K562 (cell line): ENCODE results near the gene ANKRD60. TPM values are rescaled to one million over a fixed set of nuclear protein-coding genes. Genes with fewer than 3 reads are reported as not detected.

ENCODE experiments used
- CC2D1A ChIP-seq: fragments of 450-650 bp; IDR thresholded peaks from 2 replicates; pipeline ENCODE4 v1.6.1; 2017; ENCODE audit warnings: mild to moderate bottlenecking
- CGGBP1 ChIP-seq: fragments of 250-450 bp; sonication (Bioruptor Pico); IDR thresholded peaks from 2 replicates; pipeline ENCODE4 v1.9.0; 2021; ENCODE audit warnings: mild to moderate bottlenecking
- FOXK1 ChIP-seq: sonication (generic); formaldehyde crosslinking; IDR thresholded peaks from 2 replicates; pipeline ENCODE4 v1.8.0; 2022; ENCODE audit warnings: missing genetic modification reagents, mild to moderate bottlenecking, borderline replicate concordance
- MCM7 ChIP-seq, 2 experiments: fragments of 450-650 bp; IDR thresholded peaks; 2 replicates each; pipeline ENCODE4 v1.6.1; 2016 to 2018
- MTA2 ChIP-seq: fragments of 450-650 bp; IDR thresholded peaks from 2 replicates; pipeline ENCODE4 v1.6.1; 2016; ENCODE audit warnings: low read depth
- MYC ChIP-seq, 2 experiments: fragments of 250-450 bp in 1 of 2; sonication (Bioruptor Pico) in 1 of 2; IDR thresholded peaks; 2 replicates each; pipeline versions ENCODE4 v1.5.1 to v1.6.1; 2012 to 2021; ENCODE audit warnings: low read depth in 2 of 2, borderline replicate concordance in 1 of 2, improper control_type of control experiment in 1 of 2, low read length in 1 of 2, mild to moderate bottlenecking in 1 of 2, moderate library complexity in 1 of 2
- RNF219 ChIP-seq: fragments of 250-450 bp; sonication (Bioruptor Pico); IDR thresholded peaks from 2 replicates; pipeline ENCODE4 v1.5.0; 2022; ENCODE audit warnings: mild to moderate bottlenecking
- SMAD2 ChIP-seq: fragments of 150-350 bp; IDR thresholded peaks from 2 replicates; pipeline ENCODE4 v1.6.1; 2014; ENCODE audit warnings: low read depth, mild to moderate bottlenecking, low read length
- TCF7 ChIP-seq: sonication (generic); IDR thresholded peaks from 2 replicates; pipeline ENCODE4 v1.6.1; 2016; ENCODE audit warnings: antibody characterized with exemption, borderline replicate concordance
- TSC22D4 ChIP-seq: fragments of 450-650 bp; IDR thresholded peaks from 2 replicates; pipeline ENCODE4 v1.6.1; 2016; ENCODE audit warnings: missing genetic modification characterization, missing biosample characterization, control low read depth
- ZBTB8A ChIP-seq: fragments of 450-650 bp; IDR thresholded peaks from 2 replicates; pipeline ENCODE4 v1.6.1; 2018; ENCODE audit warnings: mild to moderate bottlenecking, moderate library complexity; ENCODE audit not compliant: partially characterized antibody
- ZFP30 ChIP-seq: fragments of 250-450 bp; sonication (Bioruptor Pico); IDR thresholded peaks from 2 replicates; pipeline ENCODE4 v1.8.0; 2022; ENCODE audit warnings: moderate library complexity, mild to moderate bottlenecking, inconsistent platforms, borderline replicate concordance
- ZFPM2 ChIP-seq: fragments of 250-450 bp; sonication (Bioruptor Pico); IDR thresholded peaks from 2 replicates; pipeline ENCODE4 v1.5.1; 2022; ENCODE audit warnings: mild to moderate bottlenecking
- ZNF699 ChIP-seq: fragments of 250-450 bp; sonication (Bioruptor Pico); IDR thresholded peaks from 2 replicates; pipeline ENCODE4 v1.8.0; 2021; ENCODE audit warnings: mild to moderate bottlenecking, moderate library complexity; ENCODE audit not compliant: insufficient replicate concordance
- ZSCAN32 ChIP-seq: fragments of 450-650 bp; formaldehyde crosslinking; IDR thresholded peaks from 2 replicates; pipeline ENCODE4 v1.4.0; 2020; ENCODE audit warnings: mild to moderate bottlenecking, moderate library complexity
- polyA plus RNA-seq, 8 experiments: library from polyadenylated mRNA; depleted of rRNA in 4 of 8; stranded (reverse) in 5 of 8; unstranded in 3 of 8; fragments of >200 nt; fragmentation: Nextera tagmentation in 2 of 8; fragmentation: Illumina TruSeq in 1 of 8; extraction: Ambion mirVana in 2 of 8; extraction: Trizol in 1 of 8; gene quantifications; 2 replicates each; pipeline versions ENCODE4 v1.2.1 to v1.2.3, GENCODE V29; 2011 to 2014; ENCODE audit warnings: inconsistent platforms in 1 of 8, missing spikeins in 1 of 8
- total RNA-seq, 7 experiments: library from RNA; depleted of rRNA in 6 of 7; stranded (reverse); fragments of >200 nt in 6 of 7; fragmentation: Illumina TruSeq in 2 of 7; extraction: Trizol in 2 of 7; gene quantifications; 2 replicates each; pipeline versions ENCODE4 v1.2.1 to v1.2.3, GENCODE V29; 2011 to 2021; ENCODE audit warnings: low replicate concordance in 1 of 7
- TF ChIP-seq, protein P1 (sequence below): fragments of 450-650 bp; formaldehyde crosslinking; IDR thresholded peaks from 2 replicates; pipeline ENCODE4 v1.4.0; 2020; ENCODE audit warnings: mild to moderate bottlenecking, moderate library complexity
- TF ChIP-seq, protein P2 (sequence below), 2 experiments: IDR thresholded peaks; 2 replicates each; pipeline ENCODE4 v1.6.1; 2012; ENCODE audit warnings: improper control_type of control experiment in 2 of 2, low read depth in 2 of 2, low read length in 2 of 2, borderline replicate concordance in 1 of 2
- TF ChIP-seq, protein P3 (sequence below): IDR thresholded peaks from 2 replicates; pipeline ENCODE4 v1.6.1; 2016; ENCODE audit warnings: missing genetic modification characterization, missing compliant biosample characterization

ANKRD60 gene
- total and polyA plus RNA-seq, 9 of the 15 experiments (the other 6 are each of a cell fraction or from before 2014, with no cell fraction given), result not detected

GRCh38 chr20:58251979-58252591 is 23.6 kb upstream of the ANKRD60 start (continued):
- TF ChIP-seq, protein P1, sequence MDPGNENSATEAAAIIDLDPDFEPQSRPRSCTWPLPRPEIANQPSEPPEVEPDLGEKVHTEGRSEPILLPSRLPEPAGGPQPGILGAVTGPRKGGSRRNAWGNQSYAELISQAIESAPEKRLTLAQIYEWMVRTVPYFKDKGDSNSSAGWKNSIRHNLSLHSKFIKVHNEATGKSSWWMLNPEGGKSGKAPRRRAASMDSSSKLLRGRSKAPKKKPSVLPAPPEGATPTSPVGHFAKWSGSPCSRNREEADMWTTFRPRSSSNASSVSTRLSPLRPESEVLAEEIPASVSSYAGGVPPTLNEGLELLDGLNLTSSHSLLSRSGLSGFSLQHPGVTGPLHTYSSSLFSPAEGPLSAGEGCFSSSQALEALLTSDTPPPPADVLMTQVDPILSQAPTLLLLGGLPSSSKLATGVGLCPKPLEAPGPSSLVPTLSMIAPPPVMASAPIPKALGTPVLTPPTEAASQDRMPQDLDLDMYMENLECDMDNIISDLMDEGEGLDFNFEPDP (CRISPR knock-in tag), result peak; percentile 89
- TF ChIP-seq TCF7 (no peak), RNF219 (CRISPR knock-in tag) (no peak; the same call in 1 of the 2 replicates), MCM7 (IDR thresholded peaks at IDR 0.05) (0 out of 4 replicates have a peak, but pooled peaks of 1 of the 2 experiments have one; percentile 49), ZNF699 (no peak), CGGBP1 (CRISPR knock-in tag) (no peak), FOXK1 (CRISPR knock-in tag) (no peak), TSC22D4 (tag) (no peak), MYC (IDR thresholded peaks at IDR 0.05; ENCODE audit: low read depth, low read length) (0 out of 2 replicates have a peak, but pooled peaks have one; percentile 30), MYC (CRISPR knock-in tag; IDR thresholded peaks at IDR 0.05; ENCODE audit: borderline replicate concordance, low read depth) (peak; percentile 90; the same call in 1 of the 2 replicates), ZBTB8A (no peak), ZSCAN32 (peak; percentile 82), CC2D1A (peak; percentile 47; the same call in 1 of the 2 replicates), SMAD2 (no peak), MTA2 (no peak; the same call in 1 of the 2 replicates), ZFP30 (CRISPR knock-in tag) (no peak), ZFPM2 (CRISPR knock-in tag) (peak; percentile 87; the same call in 1 of the 2 replicates)
- TF ChIP-seq, protein P2, sequence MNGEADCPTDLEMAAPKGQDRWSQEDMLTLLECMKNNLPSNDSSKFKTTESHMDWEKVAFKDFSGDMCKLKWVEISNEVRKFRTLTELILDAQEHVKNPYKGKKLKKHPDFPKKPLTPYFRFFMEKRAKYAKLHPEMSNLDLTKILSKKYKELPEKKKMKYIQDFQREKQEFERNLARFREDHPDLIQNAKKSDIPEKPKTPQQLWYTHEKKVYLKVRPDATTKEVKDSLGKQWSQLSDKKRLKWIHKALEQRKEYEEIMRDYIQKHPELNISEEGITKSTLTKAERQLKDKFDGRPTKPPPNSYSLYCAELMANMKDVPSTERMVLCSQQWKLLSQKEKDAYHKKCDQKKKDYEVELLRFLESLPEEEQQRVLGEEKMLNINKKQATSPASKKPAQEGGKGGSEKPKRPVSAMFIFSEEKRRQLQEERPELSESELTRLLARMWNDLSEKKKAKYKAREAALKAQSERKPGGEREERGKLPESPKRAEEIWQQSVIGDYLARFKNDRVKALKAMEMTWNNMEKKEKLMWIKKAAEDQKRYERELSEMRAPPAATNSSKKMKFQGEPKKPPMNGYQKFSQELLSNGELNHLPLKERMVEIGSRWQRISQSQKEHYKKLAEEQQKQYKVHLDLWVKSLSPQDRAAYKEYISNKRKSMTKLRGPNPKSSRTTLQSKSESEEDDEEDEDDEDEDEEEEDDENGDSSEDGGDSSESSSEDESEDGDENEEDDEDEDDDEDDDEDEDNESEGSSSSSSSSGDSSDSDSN (IDR thresholded peaks at IDR 0.05; ENCODE audit: borderline replicate concordance in 1 of 2, low read depth in 2 of 2, low read length in 2 of 2), result no peak
- TF ChIP-seq, protein P3, sequence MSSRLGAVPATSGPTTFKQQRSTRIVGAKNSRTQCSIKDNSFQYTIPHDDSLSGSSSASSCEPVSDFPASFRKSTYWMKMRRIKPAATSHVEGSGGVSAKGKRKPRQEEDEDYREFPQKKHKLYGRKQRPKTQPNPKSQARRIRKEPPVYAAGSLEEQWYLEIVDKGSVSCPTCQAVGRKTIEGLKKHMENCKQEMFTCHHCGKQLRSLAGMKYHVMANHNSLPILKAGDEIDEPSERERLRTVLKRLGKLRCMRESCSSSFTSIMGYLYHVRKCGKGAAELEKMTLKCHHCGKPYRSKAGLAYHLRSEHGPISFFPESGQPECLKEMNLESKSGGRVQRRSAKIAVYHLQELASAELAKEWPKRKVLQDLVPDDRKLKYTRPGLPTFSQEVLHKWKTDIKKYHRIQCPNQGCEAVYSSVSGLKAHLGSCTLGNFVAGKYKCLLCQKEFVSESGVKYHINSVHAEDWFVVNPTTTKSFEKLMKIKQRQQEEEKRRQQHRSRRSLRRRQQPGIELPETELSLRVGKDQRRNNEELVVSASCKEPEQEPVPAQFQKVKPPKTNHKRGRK (tag), result no peak
